Activated CD4-positive, alpha-beta T cell treated with anti-CD3 and anti-CD28 coated beads for 1 hour (primary cell): ENCODE data around the gene KRT32.

Experiments
- DNase-seq: peaks from one replicate; pipeline ENCODE4 v3.0.0-alpha.2; 2020

The KRT32 gene

DNA sequence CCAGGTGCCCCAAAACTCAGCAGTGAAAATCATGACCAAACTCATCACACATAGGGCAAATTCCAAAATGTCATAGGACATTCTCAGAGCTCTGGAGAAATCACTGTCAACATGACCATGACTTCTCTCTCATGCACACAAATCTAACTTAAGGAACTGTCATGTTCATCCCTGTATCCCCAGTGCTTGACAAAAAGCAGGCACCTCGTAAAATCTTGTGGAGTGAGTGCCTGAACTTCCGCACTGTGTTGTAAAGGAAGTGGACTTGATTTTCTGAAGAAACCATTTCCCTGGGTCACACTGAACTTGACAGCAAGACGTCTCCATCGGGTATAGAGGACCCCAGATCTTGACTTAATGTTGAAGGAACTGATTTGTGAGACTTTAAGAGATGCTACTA lies 45.6 kb downstream of the KRT32 start:
- no peak for DNase-seq

DNA sequence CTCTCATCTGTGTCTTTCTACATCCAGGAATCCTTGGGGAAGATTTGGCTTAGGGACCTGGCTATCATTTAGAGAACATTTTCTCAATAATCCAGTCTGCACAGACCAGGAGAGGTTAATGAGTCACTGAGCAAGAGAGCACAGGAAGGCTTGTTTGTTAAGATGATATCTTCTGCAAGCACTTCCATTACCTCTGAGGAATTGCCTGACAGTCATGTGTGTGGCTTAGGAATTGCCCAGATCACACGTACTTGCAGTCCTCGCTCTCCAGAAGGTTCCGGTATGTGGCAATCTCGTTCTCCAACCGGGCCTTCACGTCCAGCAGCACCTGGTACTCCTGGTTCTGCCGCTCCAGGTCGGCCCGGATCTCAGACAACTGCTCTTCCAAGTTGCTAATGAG lies 46.1 kb downstream of the KRT32 start:
- DNase-seq, result no peak

DNA sequence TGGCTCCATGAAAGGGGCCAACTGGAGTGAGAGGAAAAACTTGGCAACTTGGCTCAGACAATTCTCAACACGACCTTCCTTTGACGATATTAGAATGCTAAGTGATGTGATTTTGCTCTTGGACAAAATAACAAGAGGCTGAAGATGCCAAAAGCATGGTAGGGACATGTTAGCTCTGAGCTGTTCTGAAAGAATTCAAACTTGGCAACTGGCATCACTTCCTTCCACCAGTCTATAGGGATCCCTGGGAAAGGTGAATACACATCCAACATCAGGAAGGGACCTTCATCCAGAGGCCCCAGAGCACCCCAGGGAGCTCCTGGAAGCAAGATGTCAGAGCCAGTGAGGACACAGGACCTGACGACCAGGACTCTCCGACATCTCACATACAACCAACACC lies 47.1 kb downstream of the KRT32 start:
- DNase-seq, result no peak

DNA sequence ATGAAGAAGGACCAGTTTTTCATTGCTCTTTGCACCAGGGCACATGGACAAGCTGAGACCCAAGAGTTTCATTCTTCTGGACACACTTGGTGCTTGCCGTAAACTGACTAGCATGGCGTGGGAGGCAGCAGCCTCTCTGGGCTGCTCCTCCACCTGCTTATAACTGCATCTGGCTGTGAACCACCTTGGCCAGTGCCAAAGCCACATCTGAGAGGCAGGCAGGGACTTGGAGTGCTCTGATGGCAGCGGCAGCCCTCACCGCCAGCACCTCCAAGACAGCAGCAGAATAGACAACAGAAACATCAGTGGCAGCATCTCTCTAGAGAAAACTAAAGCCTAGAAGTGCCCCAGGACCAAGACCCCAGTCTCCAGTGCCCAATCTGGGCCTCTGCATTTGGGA lies 47.5 kb downstream of the KRT32 start:
- no peak for DNase-seq

DNA sequence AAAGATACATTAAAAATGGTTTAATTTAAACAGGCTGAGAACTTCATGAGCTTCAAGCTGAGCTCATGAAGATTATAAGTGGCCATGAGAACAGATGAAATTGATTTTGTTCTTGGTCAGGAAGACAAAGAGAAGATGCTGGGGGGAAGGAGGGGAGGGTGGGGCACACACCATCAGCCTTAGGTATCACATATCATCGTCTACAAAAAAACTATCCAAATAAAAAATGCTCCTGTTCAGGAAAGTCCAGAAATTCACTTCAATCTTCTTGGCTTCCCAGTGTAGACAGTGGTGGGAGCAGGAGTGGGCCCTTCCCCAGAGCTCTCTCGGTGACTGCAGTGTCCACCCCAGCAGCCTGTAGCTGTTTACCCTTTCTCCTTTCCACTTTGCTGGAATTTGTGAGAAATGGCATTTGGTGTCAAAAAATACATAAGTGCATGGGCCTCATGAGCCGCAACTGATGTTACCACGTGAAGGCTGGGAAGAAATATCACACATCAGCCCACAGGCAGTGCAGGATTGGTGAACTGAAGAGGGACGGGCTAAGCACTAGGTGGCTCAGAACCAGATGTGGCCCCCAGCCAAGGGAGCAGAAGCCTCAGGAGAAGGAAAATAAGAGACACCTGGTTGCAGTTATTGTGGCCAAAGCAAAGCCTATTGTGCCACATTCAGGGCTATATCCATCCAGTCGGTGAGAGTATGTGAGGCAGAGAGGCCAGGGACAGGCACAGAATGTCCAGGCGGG lies 48.9 kb downstream of the KRT32 start:
- no peak for DNase-seq

DNA sequence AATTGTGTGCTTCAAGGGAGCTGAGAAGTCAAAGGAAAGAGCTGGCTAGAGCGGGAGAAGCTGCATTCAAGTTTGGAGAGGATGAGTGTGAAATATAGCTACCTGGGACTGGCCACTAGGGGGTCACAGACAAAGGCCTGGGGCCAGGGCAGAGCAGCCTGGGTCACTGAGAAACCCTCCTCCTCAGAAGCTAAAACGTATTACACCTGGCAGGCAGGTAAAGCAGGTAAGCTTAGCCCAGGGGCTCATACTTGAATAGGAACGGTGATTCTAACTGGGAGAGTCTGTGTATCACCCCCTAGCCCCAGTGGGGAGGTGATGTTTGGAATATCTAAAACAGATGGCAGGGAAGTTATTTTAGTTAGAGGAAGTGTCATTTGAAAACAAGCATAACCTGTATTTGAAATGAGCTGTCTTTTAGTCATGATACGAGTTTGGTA lies 49.6 kb downstream of the KRT32 start:
- no peak for DNase-seq

DNA sequence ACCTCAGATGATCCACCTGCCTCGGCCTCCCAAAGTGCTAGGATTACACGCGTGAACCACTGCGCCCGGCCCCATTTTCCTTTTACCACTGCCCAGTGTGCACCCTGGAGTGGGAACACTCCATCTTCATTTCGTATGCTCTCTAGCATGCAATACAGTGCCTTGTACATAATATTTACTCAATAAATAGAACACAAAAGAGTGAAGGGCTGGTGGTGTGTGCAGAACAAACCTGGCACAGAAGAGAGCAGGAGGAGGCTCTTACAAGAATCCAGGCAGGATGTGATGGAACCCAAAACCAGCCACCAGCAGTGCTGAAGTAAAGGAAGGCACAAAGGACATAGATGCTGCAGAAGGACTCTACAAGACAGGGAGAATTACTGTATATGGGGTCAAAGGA lies 50.1 kb downstream of the KRT32 start:
- DNase-seq, result no peak

DNA sequence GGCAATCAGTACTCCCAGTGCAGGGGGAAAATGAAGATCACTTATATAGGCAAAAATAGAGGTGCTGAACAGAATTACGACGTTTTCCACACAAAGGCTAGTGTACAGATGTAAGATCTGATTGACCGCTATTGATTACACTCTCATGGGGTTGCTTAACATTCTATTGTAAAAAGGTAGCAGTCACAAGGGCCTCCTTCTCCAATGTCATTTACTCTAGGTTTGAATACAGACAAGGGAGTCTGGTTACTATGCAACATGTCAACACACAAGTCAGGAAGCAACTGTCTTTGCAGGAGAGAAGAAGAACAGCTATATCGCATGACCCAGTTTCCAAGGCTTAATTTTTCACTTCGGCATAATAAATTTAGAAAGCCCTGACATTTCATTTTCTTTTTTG lies 50.7 kb downstream of the KRT32 start:
- DNase-seq, result no peak

DNA sequence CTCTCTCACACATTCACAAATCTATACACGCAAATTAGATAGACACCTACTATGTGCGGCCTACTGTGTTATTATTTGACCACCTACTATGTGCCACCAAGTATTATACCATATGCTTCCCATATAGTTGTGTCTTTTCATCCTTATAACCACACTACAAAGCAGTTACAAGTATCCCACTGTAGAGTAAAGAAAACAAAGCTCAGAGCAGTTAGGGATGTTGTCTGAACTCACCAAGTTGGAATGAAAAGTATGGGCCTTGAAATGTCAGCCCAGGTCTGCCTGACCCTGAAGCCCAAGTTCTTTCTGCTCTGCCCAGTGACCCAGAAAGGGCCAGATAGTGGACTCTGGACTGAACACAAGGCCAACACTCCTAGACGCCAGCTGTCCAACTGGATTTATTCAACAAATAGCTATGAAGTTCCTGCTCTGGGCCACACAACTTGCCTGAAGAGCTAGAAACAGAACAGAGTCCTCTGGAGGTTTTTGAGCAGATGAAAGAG lies 51.3 kb downstream of the KRT32 start:
- DNase-seq, result no peak

DNA sequence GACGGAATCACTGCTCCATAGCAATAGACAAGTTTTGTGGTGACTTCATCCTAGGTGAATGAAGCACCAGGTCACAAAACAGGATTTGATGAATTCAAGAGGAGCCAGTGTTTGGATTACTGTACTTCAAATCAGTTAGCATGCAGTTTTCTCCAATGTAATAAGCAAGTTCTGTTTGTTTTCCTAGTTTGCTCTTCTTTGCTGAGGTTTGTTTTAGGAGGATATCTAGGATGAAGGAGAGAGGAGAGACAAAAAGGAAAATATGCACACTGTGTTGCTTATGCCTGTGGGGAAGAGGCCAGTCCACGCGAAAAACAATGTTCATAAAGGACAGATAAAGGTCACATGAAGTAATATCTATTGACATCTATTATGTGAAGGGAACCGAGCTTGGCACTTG lies 51.8 kb downstream of the KRT32 start:
- no peak for DNase-seq

DNA sequence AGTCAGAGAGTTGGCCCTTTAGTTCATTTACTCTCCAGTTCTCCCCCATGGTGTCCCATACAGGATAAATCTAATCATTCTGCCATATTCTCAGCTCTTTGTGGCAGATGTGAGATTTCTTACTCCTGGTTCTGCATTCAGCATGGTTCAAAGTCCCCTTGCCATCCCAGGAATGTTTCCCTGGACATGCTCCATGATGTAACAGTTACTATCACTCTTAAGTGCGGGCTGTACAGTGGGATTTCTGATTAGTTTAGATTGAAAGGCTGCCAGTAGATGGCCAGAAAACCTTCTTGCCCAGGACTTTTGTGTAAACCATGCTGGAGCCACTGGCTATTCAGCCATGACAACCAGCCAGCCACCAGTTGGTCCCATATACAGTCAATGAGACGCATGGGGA lies 53.2 kb downstream of the KRT32 start:
- DNase-seq, result no peak

DNA sequence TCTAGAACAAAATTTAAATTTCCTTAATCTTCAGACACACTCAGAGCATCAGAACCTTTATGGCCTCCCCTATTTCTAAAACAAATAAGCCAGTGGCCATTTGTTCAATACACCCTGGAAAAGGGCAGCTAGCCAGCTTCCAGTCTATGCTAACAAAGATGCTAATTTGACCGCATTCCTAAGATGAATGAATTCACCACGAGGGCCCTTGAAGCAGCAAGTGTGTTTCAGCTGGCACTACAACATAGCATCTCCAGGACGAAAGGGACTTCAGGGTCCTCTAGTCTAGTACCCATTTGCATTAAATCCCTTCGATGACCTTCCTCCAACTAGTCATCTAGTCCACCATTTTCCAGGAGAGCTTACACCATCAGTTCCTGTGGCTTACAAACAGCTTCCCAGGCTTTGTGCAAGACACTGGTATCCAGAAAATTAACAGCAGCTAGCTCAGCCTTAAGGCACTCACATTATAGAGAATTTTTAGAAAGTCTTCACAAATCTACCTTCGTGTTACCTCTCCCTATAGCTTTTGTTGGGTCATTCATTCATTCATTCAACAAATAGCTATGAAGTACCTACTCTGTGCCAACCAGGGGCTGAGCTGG lies 53.7 kb downstream of the KRT32 start:
- no peak for DNase-seq

DNA sequence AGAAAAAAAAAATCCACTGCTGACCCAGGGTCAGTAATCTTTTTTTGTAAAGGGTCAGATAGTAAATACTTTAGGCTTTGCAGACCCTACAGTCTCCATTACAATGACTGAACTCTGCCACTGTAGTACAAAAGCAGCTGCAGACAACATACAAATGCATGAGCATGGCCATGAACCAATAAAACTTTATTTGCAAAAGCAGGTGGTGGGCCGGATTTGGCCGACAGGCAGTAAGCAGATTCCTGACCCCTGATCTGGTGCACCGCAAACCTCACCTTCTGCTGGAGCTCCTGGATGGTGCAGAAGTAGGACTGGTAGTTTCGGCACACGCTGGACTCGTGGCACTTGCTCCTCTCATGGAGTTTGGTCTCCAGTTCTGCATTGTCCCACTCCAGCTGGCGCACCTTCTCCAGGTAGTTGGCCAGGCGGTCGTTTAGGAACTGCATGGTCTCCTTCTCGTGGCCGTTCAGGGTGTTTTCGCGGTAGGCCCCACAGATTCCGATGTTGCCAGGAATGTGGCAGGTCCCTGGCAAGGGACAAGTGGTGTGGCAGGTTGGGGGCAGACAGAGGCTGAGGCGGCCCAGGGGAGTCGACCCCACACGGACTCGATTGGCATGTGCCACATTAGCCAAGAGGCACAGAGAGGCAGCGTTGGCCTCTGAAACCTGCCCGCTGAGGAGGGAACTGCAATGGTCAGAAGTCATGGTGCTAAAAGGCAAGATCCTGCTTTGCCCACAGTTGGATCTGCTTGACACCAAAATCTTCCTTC lies 55.9 kb downstream of the KRT32 start:
- DNase-seq, result no peak
